Adrenal gland (tissue), 12 donors: Measurements from ENCODE around the gene FOXC2. TPM values are rescaled to one million over a fixed set of nuclear protein-coding genes. Genes with fewer than 3 reads are reported as not detected.

Experiments
- DNase-seq, 7 donors: peaks; one replicate each; pipeline ENCODE4 v3.0.0-alpha.2; 2019 to 2020
- H3K27ac ChIP-seq, 5 donors: fragments of 200-600 bp; sonication (generic) in 4 of 5; 1 replicate in 3 of 5; 2 replicates in 2 of 5; pipeline versions ENCODE4 v1.5.1 to v1.8.0; 2016 to 2020; ENCODE audit warnings: mild to moderate bottlenecking in 1 of 5
- H3K27me3 ChIP-seq: fragments of 200-600 bp; 2 replicates; pipeline ENCODE4 v1.8.0; 2021
- H3K36me3 ChIP-seq, 2 donors: fragments of 200-600 bp; replicated peaks in 1 of 2; 1 replicate in 1 of 2; 2 replicates in 1 of 2; pipeline versions ENCODE4 v1.5.1 to v1.8.0; 2018 to 2022
- H3K4me1 ChIP-seq, 2 donors: fragments of 200-600 bp; replicated peaks in 1 of 2; 1 replicate in 1 of 2; 2 replicates in 1 of 2; pipeline versions ENCODE4 v1.5.1 to v1.8.0; 2018 to 2021
- H3K4me3 ChIP-seq, 4 donors: fragments of 200-600 bp; sonication (generic) in 3 of 4; one replicate each; pipeline ENCODE4 v1.5.1; 2016 to 2018
- H3K9me3 ChIP-seq, 3 donors: fragments of 200-600 bp; sonication (generic) in 1 of 3; replicated peaks in 1 of 3; 1 replicate in 2 of 3; 2 replicates in 1 of 3; pipeline versions ENCODE4 v1.5.1 to v1.8.0; 2016 to 2021
- POLR2A ChIP-seq, 2 donors: fragments of 450-650 bp; IDR thresholded peaks; one replicate each; pipeline ENCODE4 v1.6.1; 2017; ENCODE audit warnings: antibody characterized with exemption in 2 of 2, mild to moderate bottlenecking in 2 of 2, moderate library complexity in 1 of 2
- WGBS, 4 donors: extraction: QIAGEN DNeasy Blood & Tissue Kit in 2 of 4; methylation state at CpG; one replicate each; pipeline versions ENCODE4 v1.1.5 to v1.1.7; 2013 to 2017; 5-methylcytosine and 5-hydroxymethylcytosine counted together
- intact Hi-C, 2 donors: fragments of 100-400 bp; cut with DNase I; formaldehyde crosslinking; loops; one replicate each; pipeline versions ENCODE4 v1.14.1 to v1.15.0; 2022 to 2023
- polyA plus RNA-seq, 3 donors: library from polyadenylated mRNA; stranded (reverse); fragments of 200-250 nt in 2 of 3; fragments of 350-450 nt in 1 of 3; fragmentation: Illumina TruSeq in 1 of 3; extraction: RNeasy Lipid Tissue Mini Kit (QIAGEN cat#74804) in 1 of 3; gene quantifications; one replicate each; pipeline ENCODE4 v1.2.3, GENCODE V29; 2013 to 2014
- total RNA-seq, 9 donors: library from RNA; depleted of rRNA in 4 of 9; stranded (reverse); fragments of >200 nt in 4 of 9; fragments of 120-200 nt in 1 of 9; fragmentation: NEBNext Ultra II Directional in 1 of 9; extraction: Animal tissue kit (Norgen Biotek cat#: 25700) in 1 of 9; gene quantifications; one replicate each; pipeline versions ENCODE4 v1.1.0 to v1.2.4, GENCODE V29; 2013 to 2023
- TF ChIP-seq, protein P1 (sequence below), 6 experiments: fragments of 450-650 bp in 4 of 6; fragments of 200-600 bp in 2 of 6; sonication (generic) in 1 of 6; IDR thresholded peaks; 1 replicate in 5 of 6; 2 replicates in 1 of 6; pipeline versions ENCODE4 v1.5.1 to v1.8.0; 2016 to 2021; ENCODE audit warnings: antibody characterized with exemption in 6 of 6, mild to moderate bottlenecking in 2 of 6, moderate library complexity in 1 of 6
- donor health status: healthy with polysubstance abuse.
- donor health status: Bipolar disorder and iron deficiency.
- donor health status: DM: yes; HTN: yes; CAD: no.
- donor health status: DM: no; HTN: no; CAD: no.
- donor health status: DM: no; HTN: no; CAD: no.
- donor health status: DM: yes; HTN: yes; CAD: no.

The FOXC2 gene
- total and polyA plus RNA-seq, 12 donors = 0.39 to 4.8 (median 2.1) TPM

DNA sequence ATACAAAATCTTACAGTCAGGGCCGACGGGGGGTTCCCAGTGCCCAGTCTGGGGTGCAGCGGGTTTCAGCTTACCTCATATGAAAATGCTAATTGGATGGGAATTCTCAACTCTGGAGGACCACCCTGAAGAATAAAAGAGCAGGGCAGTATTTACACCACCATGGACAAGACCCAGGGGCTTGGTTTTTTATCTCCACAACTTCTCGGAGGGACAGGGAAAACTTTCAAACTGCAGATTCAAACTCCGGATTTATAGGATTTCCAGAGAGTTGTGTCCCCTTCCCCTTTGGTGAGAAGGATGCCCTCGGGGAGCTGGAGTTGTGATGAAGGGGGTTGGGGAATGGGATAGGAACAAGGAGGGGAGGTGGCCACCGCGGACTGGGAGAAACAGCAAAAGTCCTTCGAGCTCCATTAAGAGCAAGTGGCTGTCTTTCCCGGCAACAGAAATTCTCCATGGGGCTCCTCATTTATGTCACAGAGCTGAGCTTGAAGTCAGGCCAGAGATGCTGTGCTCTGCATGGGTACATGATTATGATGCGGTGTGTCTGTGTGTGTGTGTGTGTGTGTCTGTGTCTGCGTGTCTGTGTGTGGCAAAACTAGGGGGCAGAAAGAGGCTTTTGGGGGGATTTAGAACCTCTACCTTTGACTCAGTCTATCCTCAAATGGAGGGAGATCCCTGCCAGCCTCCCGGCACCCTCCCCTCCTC lies 27.4 kb downstream of the FOXC2 start:
- no peak for DNase-seq
- Histone ChIP-seq H3K4me3 (no peak overlapping the region), H3K27ac (no peak overlapping the region), H3K36me3 (no peaks in the 10 kb centered on the region), H3K9me3 (no peaks in the 10 kb centered on the region), H3K4me1 (no peaks in the 10 kb centered on the region), H3K27me3 (peaks cover 3% of the 10 kb centered on the region)
- WGBS, 4 donors = 43 to 50% (median 46%) methylated on average over 13 of the region's 13 CpGs
- TF ChIP-seq POLR2A (IDR thresholded peaks at IDR 0.05) = no peak
- TF ChIP-seq, protein P1, sequence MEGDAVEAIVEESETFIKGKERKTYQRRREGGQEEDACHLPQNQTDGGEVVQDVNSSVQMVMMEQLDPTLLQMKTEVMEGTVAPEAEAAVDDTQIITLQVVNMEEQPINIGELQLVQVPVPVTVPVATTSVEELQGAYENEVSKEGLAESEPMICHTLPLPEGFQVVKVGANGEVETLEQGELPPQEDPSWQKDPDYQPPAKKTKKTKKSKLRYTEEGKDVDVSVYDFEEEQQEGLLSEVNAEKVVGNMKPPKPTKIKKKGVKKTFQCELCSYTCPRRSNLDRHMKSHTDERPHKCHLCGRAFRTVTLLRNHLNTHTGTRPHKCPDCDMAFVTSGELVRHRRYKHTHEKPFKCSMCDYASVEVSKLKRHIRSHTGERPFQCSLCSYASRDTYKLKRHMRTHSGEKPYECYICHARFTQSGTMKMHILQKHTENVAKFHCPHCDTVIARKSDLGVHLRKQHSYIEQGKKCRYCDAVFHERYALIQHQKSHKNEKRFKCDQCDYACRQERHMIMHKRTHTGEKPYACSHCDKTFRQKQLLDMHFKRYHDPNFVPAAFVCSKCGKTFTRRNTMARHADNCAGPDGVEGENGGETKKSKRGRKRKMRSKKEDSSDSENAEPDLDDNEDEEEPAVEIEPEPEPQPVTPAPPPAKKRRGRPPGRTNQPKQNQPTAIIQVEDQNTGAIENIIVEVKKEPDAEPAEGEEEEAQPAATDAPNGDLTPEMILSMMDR (IDR thresholded peaks at IDR 0.05) = no peak
- intact Hi-C loops = no loop called here

DNA sequence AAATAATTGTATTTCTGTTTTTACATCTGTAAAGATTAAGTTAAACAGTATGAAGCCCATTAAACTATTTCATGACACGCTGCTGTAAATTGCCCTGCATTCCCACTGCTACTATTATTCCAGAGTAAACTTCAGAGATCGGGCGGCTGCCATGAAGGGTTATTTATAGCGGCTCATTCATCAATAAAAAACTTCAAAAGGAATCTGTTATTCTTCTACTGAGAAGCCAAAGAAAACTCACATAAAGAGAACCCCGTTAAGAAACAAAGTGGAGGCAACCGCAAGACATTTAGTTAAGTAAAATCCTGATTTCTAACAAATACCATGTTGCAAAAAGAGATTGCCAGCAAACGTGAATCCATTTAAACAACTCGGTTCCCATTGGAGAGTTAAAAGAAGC lies 28.1 kb downstream of the FOXC2 start:
- no peaks in the 10 kb centered on the region for H3K27me3 ChIP-seq
- 29 to 34% (median 31%) methylated on average over 8 of the region's 8 CpGs for WGBS, 4 donors
- intact Hi-C loops = no loop called here
- no peaks in the 10 kb centered on the region for H3K4me1 ChIP-seq
- H3K36me3 ChIP-seq = no peaks in the 10 kb centered on the region
- DNase-seq = no peak
- H3K27ac ChIP-seq = no peak overlapping the region
- TF ChIP-seq, protein P1 (IDR thresholded peaks at IDR 0.05) = no peak
- no peak for TF ChIP-seq POLR2A (IDR thresholded peaks at IDR 0.05)
- H3K4me3 ChIP-seq = no peak overlapping the region
- H3K9me3 ChIP-seq = no peaks in the 10 kb centered on the region

- Histone ChIP-seq H3K36me3 (no peaks in the 10 kb centered on the region), H3K4me3 (no peak overlapping the region), H3K9me3 (no peaks in the 10 kb centered on the region), H3K4me1 (no peaks in the 10 kb centered on the region), H3K27ac (no peak overlapping the region), H3K27me3 (no peaks in the 10 kb centered on the region)
- intact Hi-C loops = no loop called here
- TF ChIP-seq, protein P1 (IDR thresholded peaks at IDR 0.05) = no peak
- TF ChIP-seq POLR2A (IDR thresholded peaks at IDR 0.05) = no peak
- DNase-seq = no peak
- WGBS, 4 donors = 52 to 64% (median 61%) methylated on average over 7 to 10 of the region's 10 CpGs
Observed at GRCh38 chr16:86595983-86596605, 29.5 kb downstream of the FOXC2 start.

DNA sequence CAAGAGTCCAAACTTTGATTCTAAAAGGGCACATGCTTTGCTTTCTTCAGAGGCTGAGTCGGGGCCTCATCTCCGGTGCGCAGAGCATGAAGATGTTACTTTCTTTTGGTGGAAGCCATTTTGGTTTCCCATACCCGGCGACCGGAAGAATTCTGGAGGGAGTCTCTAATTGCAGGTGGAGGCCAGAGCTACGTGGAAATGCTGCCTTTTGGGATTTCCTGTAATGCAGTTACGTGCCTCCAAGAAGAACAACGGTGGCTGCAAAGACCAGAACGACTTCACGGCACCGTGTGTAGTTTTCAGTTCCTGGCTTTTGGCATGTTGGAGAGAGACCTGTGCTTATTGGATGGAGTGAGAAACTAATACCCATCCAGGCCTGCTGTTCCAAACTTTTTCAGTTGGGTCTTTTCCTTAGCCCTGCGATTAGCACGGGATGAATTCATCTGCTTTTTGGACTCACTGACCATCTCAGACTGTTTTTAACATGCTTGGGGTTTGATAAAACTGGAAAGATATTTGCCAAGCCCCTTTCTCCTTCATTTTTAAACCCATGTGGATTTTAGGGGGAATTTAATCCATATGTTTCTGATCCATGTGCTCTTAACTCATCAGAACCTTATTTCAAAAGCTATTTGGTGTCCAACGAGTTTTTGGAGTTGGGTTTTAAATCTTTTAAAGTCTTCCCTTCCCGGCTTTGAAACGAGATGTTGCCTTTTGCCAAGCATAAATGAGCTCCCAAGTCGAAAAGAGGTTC lies 30.7 kb downstream of the FOXC2 start:
- intact Hi-C loops = no loop called here
- TF ChIP-seq, protein P1 (IDR thresholded peaks at IDR 0.05) = no peak
- TF ChIP-seq POLR2A (IDR thresholded peaks at IDR 0.05) = no peak
- no peaks in the 10 kb centered on the region for H3K4me1 ChIP-seq
- no peak overlapping the region for H3K4me3 ChIP-seq
- DNase-seq = peak in 1 of 7 donors; percentile 14
- H3K27ac ChIP-seq = peak overlapping the region in 1 of 5 donors; percentile 29
- no peaks in the 10 kb centered on the region for H3K36me3 ChIP-seq
- WGBS, 4 donors = 71 to 77% (median 73%) methylated on average over 18 of the region's 18 CpGs
- no peaks in the 10 kb centered on the region for H3K9me3 ChIP-seq
- H3K27me3 ChIP-seq = no peaks in the 10 kb centered on the region
